Stimulated activated CD8-positive, alpha-beta memory T cell treated with anti-CD3 and anti-CD28 coated beads, Interleukin-15, amount 100 ng/mL, for 24 hours (primary cell): ENCODE data around the gene MEN1.
"Not testable (repeated sequence)": the region's sequence is repeated elsewhere in the genome, so short reads cannot be mapped to it uniquely, and the experiment has no call there.

Experiments used
- DNase-seq: peaks from one replicate; pipeline ENCODE4 v3.0.0-alpha.2; 2020; ENCODE audit warnings: low read depth

MEN1 gene

GRCh38 chr11:64832467-64833197 is 22.3 kb upstream of the MEN1 start:
- DNase-seq = no peak

- no peak for DNase-seq
Observed at GRCh38 chr11:64831411-64831891, 21.1 kb upstream of the MEN1 start.

- no peak for DNase-seq
Observed at GRCh38 chr11:64829536-64830251, 19.3 kb upstream of the MEN1 start.

GRCh38 chr11:64827451-64827839 is 17.1 kb upstream of the MEN1 start:
- no peak for DNase-seq

- no peak for DNase-seq
Observed at GRCh38 chr11:64826578-64827450, 16.5 kb upstream of the MEN1 start.

GRCh38 chr11:64826062-64826461 is 15.7 kb upstream of the MEN1 start:
- DNase-seq = no peak

- DNase-seq = no peak
Observed at GRCh38 chr11:64823568-64824119, 13.3 kb upstream of the MEN1 start.

GRCh38 chr11:64817476-64817875 is 7.1 kb upstream of the MEN1 start:
- DNase-seq = no peak

- DNase-seq = not testable (repeated sequence)
Observed at GRCh38 chr11:64815433-64815832, 5.1 kb upstream of the MEN1 start.

GRCh38 chr11:64814712-64815187 is 4.4 kb upstream of the MEN1 start:
- no peak for DNase-seq

GRCh38 chr11:64813826-64814225 is 3.5 kb upstream of the MEN1 start:
- no peak for DNase-seq

GRCh38 chr11:64810891-64811272 is 531 bp upstream of the MEN1 start:
- no peak for DNase-seq

- no peak for DNase-seq
Observed at GRCh38 chr11:64809781-64810241, 540 bp downstream of the MEN1 start.

GRCh38 chr11:64805481-64805880 is 4.9 kb downstream of the MEN1 start:
- no peak for DNase-seq

GRCh38 chr11:64804346-64805210 is 5.8 kb downstream of the MEN1 start:
- no peak for DNase-seq

- no peak for DNase-seq
Observed at GRCh38 chr11:64803846-64804345, 6.5 kb downstream of the MEN1 start.

- DNase-seq = peak; percentile 78
Observed at GRCh38 chr11:64803158-64803845, 7.0 kb downstream of the MEN1 start, which contains the start of gene MAP4K2. TSS of gene MAP4K2 (minus strand) at chr11:64803214. CDS start at chr11:64803149, 65 bp downstream.

- DNase-seq = no peak
Observed at GRCh38 chr11:64802370-64803157, 7.8 kb downstream of the MEN1 start.
